ENCODE measurements around the gene SELP.

DNA sequence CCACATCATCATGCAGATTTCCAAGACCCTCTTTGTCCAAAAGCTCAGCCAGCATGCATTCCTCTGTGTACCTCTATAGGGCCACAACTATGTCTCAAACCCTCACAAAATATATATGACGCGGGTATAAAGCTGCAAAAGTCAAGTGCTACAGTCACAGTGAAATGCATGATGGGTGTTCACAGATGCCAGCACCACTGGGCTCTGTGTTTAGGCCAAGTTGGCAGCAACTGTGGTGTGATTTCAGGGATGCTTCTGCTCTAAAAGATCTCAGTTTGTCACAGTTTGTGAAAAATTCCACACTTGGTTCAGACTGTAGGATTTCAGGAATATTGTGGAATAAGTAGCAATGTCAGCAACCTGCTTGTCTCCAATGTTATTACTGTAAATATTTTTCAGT lies 23.9 kb upstream of the SELP start:
- TF ChIP-seq CTCF (conservative IDR thresholded peaks at IDR 0.05) (no peak), EZH2 (IDR thresholded peaks at IDR 0.05; ENCODE audit: low read depth) (no peak)

Data from PC-9 (cell line).